Measurements from ENCODE around the gene EIF4E3.

DNA sequence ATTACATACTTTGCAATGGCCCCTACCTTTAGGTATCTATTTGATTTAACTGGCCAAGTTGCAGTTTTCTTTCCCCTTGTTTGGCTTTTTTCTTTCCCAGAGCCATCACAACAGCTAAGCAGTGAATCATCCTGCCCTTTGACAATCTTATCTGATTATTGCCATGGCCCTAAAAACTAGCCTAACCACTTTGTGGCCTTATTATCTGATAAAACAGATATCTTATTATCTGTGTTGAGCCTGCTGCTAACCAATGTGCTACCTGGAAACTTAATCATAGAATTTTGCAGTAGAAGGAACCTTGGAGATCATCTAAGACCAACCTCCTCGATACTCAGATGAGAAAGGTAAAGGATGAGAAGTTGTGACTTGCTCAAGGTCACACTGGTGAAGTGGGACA, 37.1 kb downstream of the EIF4E3 start:
- TF ChIP-seq CTCF (IDR thresholded peaks at IDR 0.05), result no peak
- TF ChIP-seq POLR2A (IDR thresholded peaks at IDR 0.05), result no peak
